ENCODE data around the gene RHOXF2B.
"Not testable (repeated sequence)": the region's sequence is repeated elsewhere in the genome, so short reads cannot be mapped to it uniquely, and the experiment has no call there.

RHOXF2B gene

DNA sequence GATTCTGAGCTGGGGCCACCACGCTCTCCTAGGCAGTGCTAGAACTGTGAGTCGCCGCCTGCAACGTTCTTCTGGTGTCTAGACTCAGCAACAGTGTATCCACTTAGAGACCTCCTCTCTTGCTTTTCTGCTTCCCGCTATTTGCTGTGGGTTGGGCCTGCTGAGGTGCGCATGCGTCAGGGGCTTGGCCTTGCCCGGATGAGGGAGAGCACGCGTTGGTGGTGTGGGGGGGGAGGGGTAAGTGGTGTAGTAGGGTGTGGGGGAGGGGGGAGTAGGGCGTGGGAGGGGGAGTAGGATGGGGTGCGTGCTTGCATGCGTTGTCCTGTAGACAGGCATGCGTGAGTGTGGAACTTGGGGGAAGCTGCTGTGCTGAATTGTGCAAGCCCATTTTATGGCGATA lies at the start of gene RHOXF2B:
TSS of gene RHOXF2B (minus strand) at position 101 of the 400 bp plus-strand sequence. CDS start 138 bp downstream, outside the sequence.
- not testable (repeated sequence) for H3K36me3 ChIP-seq (ENCODE audit: control insufficient read depth in 2 of 2, insufficient read depth in 2 of 2, low read length in 2 of 2); H3K4me3 ChIP-seq (ENCODE audit: low read length in 2 of 2); H3K9me3 ChIP-seq (ENCODE audit: control insufficient read depth in 2 of 2, low read length in 2 of 2); H3K27ac ChIP-seq (ENCODE audit: low read depth in 2 of 2, low read length in 2 of 2); H3K4me1 ChIP-seq (ENCODE audit: control insufficient read depth in 2 of 2, insufficient read depth in 2 of 2, low read length in 2 of 2); H3K9ac ChIP-seq (ENCODE audit: low read depth in 1 of 2, low read length in 2 of 2); H3K27me3 ChIP-seq (ENCODE audit: control insufficient read depth in 2 of 2, insufficient read depth in 2 of 2, low read length in 2 of 2)

DNA sequence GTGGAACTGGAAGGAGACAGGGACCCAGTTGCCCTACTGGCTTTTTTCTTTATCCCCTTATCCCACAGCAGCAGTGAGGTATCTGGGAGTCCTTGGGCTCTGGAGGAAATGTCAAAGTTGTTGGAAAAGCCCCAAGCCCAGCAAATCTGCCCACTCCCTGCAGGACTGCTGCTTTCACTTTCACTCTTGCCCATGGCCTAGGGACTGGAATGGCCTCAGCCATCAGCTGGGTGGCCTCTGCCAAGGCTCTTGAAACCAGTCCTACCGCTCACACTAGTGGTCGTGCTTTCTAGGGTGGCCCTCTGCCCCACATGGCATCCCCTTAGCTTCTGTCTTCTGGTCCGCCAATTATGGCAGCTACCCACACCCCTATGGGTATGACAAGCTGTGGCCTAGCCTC lies 48.0 kb upstream of the RHOXF2B start:
- Histone ChIP-seq H3K4me1 (ENCODE audit: control insufficient read depth in 2 of 2, insufficient read depth in 2 of 2, low read length in 2 of 2) (no peaks in the 10 kb centered on the region), H3K36me3 (ENCODE audit: control insufficient read depth in 2 of 2, insufficient read depth in 2 of 2, low read length in 2 of 2) (no peaks in the 10 kb centered on the region), H3K27me3 (ENCODE audit: control insufficient read depth in 2 of 2, insufficient read depth in 2 of 2, low read length in 2 of 2) (no peaks in the 10 kb centered on the region), H3K4me3 (ENCODE audit: low read length in 2 of 2) (no peak overlapping the region), H3K9ac (ENCODE audit: low read depth in 1 of 2, low read length in 2 of 2) (no peak overlapping the region), H3K27ac (ENCODE audit: low read depth in 2 of 2, low read length in 2 of 2) (no peak overlapping the region), H3K9me3 (ENCODE audit: control insufficient read depth in 2 of 2, low read length in 2 of 2) (no peaks in the 10 kb centered on the region)

GRCh38 chrX:120120223-120120622 lies 42.7 kb upstream of the RHOXF2B start:
- Histone ChIP-seq H3K36me3 (ENCODE audit: control insufficient read depth in 2 of 2, insufficient read depth in 2 of 2, low read length in 2 of 2) (no peaks in the 10 kb centered on the region), H3K27me3 (ENCODE audit: control insufficient read depth in 2 of 2, insufficient read depth in 2 of 2, low read length in 2 of 2) (no peaks in the 10 kb centered on the region), H3K9me3 (ENCODE audit: control insufficient read depth in 2 of 2, low read length in 2 of 2) (no peaks in the 10 kb centered on the region), H3K4me1 (ENCODE audit: control insufficient read depth in 2 of 2, insufficient read depth in 2 of 2, low read length in 2 of 2) (no peaks in the 10 kb centered on the region), H3K4me3 (ENCODE audit: low read length in 2 of 2) (no peak overlapping the region), H3K27ac (ENCODE audit: low read depth in 2 of 2, low read length in 2 of 2) (no peak overlapping the region), H3K9ac (ENCODE audit: low read depth in 1 of 2, low read length in 2 of 2) (no peak overlapping the region)

DNA sequence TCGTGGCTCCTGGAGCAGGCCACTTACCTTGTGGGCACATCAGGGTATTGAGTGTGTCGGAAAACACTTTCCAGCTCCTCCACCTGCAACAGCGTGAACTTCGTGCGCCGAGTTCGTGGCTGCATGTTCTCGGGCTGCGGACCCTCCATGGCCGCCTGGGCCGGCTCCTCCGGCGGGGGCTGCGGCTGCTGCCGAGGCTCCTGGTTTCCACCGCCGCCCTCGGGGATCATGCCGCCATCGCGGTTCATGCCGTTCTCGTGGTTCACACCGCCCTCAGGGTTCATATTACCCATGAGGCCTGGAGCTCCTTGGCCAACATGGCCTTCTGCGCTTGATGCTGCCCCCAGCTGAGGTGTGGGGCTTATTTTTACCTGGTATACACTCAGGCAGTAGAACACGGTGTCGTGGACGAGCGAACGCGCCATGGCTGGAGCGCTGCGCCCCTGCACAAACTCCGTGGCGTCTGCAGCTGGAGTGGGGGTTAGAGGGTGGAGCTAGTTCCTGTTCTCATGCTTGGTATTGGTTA lies 38.0 kb upstream of the RHOXF2B start, which contains the start of gene RHOXF1:
TSS of gene RHOXF1 (minus strand) at position 476 of the 526 bp plus-strand sequence. CDS start at position 425, 51 bp downstream.
- Histone ChIP-seq H3K9me3 (ENCODE audit: control insufficient read depth in 2 of 2, low read length in 2 of 2) (no peaks in the 10 kb centered on the region), H3K4me3 (ENCODE audit: low read length in 2 of 2) (no peak within 1 kb of the TSS), H3K27me3 (ENCODE audit: control insufficient read depth in 2 of 2, insufficient read depth in 2 of 2, low read length in 2 of 2) (no peaks in the 10 kb centered on the region)

GRCh38 chrX:120111611-120112010 lies 34.1 kb upstream of the RHOXF2B start:
- Histone ChIP-seq H3K27me3 (ENCODE audit: control insufficient read depth in 2 of 2, insufficient read depth in 2 of 2, low read length in 2 of 2) (no peaks in the 10 kb centered on the region), H3K36me3 (ENCODE audit: control insufficient read depth in 2 of 2, insufficient read depth in 2 of 2, low read length in 2 of 2) (no peaks in the 10 kb centered on the region)

More for the DNA sequence above, 38.0 kb upstream of the RHOXF2B start, which contains the start of gene RHOXF1:
- Histone ChIP-seq H3K36me3 (ENCODE audit: control insufficient read depth in 2 of 2, insufficient read depth in 2 of 2, low read length in 2 of 2) (no peaks in the 10 kb centered on the region), H3K27ac (ENCODE audit: low read depth in 2 of 2, low read length in 2 of 2) (no peak within 1 kb of the TSS), H3K9ac (ENCODE audit: low read depth in 1 of 2, low read length in 2 of 2) (no peak within 1 kb of the TSS), H3K4me1 (ENCODE audit: control insufficient read depth in 2 of 2, insufficient read depth in 2 of 2, low read length in 2 of 2) (no peaks in the 10 kb centered on the region)

DNA sequence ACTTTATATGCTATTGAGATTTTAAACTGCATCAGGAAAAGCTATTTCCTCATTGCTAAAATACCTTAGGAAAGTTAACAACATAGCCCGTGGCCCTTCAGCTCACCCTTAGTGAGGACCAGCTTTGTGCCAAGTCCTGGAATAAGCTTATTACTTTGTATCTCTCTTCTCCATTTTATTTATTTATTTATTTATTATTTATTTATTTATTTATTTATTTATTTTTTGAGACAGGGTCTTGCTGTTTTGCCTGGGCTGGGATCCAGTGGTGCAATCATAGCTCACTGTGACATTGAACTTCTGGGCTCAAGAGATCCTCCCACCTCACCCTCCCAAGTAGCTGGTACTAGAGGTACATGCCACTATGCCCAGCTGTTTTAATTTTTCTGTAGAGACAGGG lies 31.9 kb upstream of the RHOXF2B start:
- no peaks in the 10 kb centered on the region for H3K36me3 ChIP-seq (ENCODE audit: control insufficient read depth in 2 of 2, insufficient read depth in 2 of 2, low read length in 2 of 2)
- no peaks in the 10 kb centered on the region for H3K9me3 ChIP-seq (ENCODE audit: control insufficient read depth in 2 of 2, low read length in 2 of 2)
- H3K9ac ChIP-seq (ENCODE audit: low read depth in 1 of 2, low read length in 2 of 2), result no peak overlapping the region
- H3K4me1 ChIP-seq (ENCODE audit: control insufficient read depth in 2 of 2, insufficient read depth in 2 of 2, low read length in 2 of 2), result no peaks in the 10 kb centered on the region
- H3K27me3 ChIP-seq (ENCODE audit: control insufficient read depth in 2 of 2, insufficient read depth in 2 of 2, low read length in 2 of 2), result no peaks in the 10 kb centered on the region
- no peak overlapping the region for H3K4me3 ChIP-seq (ENCODE audit: low read length in 2 of 2)
- H3K27ac ChIP-seq (ENCODE audit: low read depth in 2 of 2, low read length in 2 of 2), result no peak overlapping the region

More at GRCh38 chrX:120111611-120112010, 34.1 kb upstream of the RHOXF2B start:
- Histone ChIP-seq H3K9ac (ENCODE audit: low read depth in 1 of 2, low read length in 2 of 2) (no peak overlapping the region), H3K27ac (ENCODE audit: low read depth in 2 of 2, low read length in 2 of 2) (no peak overlapping the region), H3K9me3 (ENCODE audit: control insufficient read depth in 2 of 2, low read length in 2 of 2) (no peaks in the 10 kb centered on the region), H3K4me1 (ENCODE audit: control insufficient read depth in 2 of 2, insufficient read depth in 2 of 2, low read length in 2 of 2) (no peaks in the 10 kb centered on the region), H3K4me3 (ENCODE audit: low read length in 2 of 2) (no peak overlapping the region)

GRCh38 chrX:120104707-120105106 lies 27.2 kb upstream of the RHOXF2B start:
- H3K9ac ChIP-seq (ENCODE audit: low read depth in 1 of 2, low read length in 2 of 2); H3K27ac ChIP-seq (ENCODE audit: low read depth in 2 of 2, low read length in 2 of 2); H3K4me3 ChIP-seq (ENCODE audit: low read length in 2 of 2); H3K27me3 ChIP-seq (ENCODE audit: control insufficient read depth in 2 of 2, insufficient read depth in 2 of 2, low read length in 2 of 2); H3K36me3 ChIP-seq (ENCODE audit: control insufficient read depth in 2 of 2, insufficient read depth in 2 of 2, low read length in 2 of 2); H3K4me1 ChIP-seq (ENCODE audit: control insufficient read depth in 2 of 2, insufficient read depth in 2 of 2, low read length in 2 of 2): not testable (repeated sequence)
- peaks cover 7 to 11% of the 10 kb centered on the region in 2 donors for H3K9me3 ChIP-seq (ENCODE audit: control insufficient read depth in 2 of 2, low read length in 2 of 2)

GRCh38 chrX:120101057-120101456 lies 23.6 kb upstream of the RHOXF2B start:
- not testable (repeated sequence) for H3K27me3 ChIP-seq (ENCODE audit: control insufficient read depth in 2 of 2, insufficient read depth in 2 of 2, low read length in 2 of 2); H3K4me1 ChIP-seq (ENCODE audit: control insufficient read depth in 2 of 2, insufficient read depth in 2 of 2, low read length in 2 of 2); H3K9ac ChIP-seq (ENCODE audit: low read depth in 1 of 2, low read length in 2 of 2); H3K27ac ChIP-seq (ENCODE audit: low read depth in 2 of 2, low read length in 2 of 2); H3K36me3 ChIP-seq (ENCODE audit: control insufficient read depth in 2 of 2, insufficient read depth in 2 of 2, low read length in 2 of 2); H3K4me3 ChIP-seq (ENCODE audit: low read length in 2 of 2)
- H3K9me3 ChIP-seq (ENCODE audit: control insufficient read depth in 2 of 2, low read length in 2 of 2), result peaks cover 7 to 11% of the 10 kb centered on the region in 2 donors

- no peaks in the 10 kb centered on the region for H3K36me3 ChIP-seq (ENCODE audit: control insufficient read depth in 2 of 2, insufficient read depth in 2 of 2, low read length in 2 of 2)
Observed at GRCh38 chrX:120090208-120090607, 12.7 kb upstream of the RHOXF2B start.

DNA sequence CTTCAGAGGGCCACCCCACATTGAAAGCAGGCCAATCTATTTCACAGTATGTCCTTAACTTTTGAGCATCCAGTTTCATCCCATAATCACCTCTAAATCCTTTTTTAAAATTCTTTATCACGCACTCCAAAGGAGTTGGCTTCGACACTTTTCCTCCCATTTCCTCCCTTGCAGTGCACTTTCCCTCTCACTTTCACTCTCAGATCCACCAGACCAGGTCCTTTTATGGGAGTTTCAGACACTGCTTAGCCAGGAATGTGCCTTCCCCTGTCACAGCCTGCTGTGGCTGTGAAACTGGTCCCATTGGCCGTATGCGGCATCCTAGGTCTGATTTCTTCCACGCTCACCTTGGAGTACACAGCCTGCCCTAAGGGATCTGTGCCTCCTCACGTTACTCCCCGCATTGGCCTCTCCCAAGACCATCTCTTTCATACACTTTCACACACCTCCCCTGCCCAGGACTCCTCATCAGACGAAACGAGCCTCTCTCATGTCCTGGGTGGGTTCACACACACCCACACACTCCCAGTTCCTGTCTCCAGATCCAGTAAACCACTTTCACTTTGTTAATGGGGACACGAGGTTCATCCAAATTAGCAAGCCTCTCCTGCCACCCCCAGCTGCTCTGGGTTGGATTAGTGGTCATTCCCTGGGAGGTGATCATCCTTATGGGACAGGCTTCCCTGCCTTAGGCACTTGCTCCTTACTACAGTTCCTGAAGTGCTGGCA lies 10.0 kb upstream of the RHOXF2B start:
- Histone ChIP-seq H3K36me3 (ENCODE audit: control insufficient read depth in 2 of 2, insufficient read depth in 2 of 2, low read length in 2 of 2) (no peaks in the 10 kb centered on the region), H3K27me3 (ENCODE audit: control insufficient read depth in 2 of 2, insufficient read depth in 2 of 2, low read length in 2 of 2) (no peaks in the 10 kb centered on the region), H3K27ac (ENCODE audit: low read depth in 2 of 2, low read length in 2 of 2) (no peak overlapping the region), H3K9ac (ENCODE audit: low read depth in 1 of 2, low read length in 2 of 2) (no peak overlapping the region), H3K4me1 (ENCODE audit: control insufficient read depth in 2 of 2, insufficient read depth in 2 of 2, low read length in 2 of 2) (no peaks in the 10 kb centered on the region), H3K9me3 (ENCODE audit: control insufficient read depth in 2 of 2, low read length in 2 of 2) (no peaks in the 10 kb centered on the region), H3K4me3 (ENCODE audit: low read length in 2 of 2) (no peak overlapping the region)

More at GRCh38 chrX:120090208-120090607, 12.7 kb upstream of the RHOXF2B start:
- H3K9ac ChIP-seq (ENCODE audit: low read depth in 1 of 2, low read length in 2 of 2), result no peak overlapping the region
- no peaks in the 10 kb centered on the region for H3K9me3 ChIP-seq (ENCODE audit: control insufficient read depth in 2 of 2, low read length in 2 of 2)
- H3K27ac ChIP-seq (ENCODE audit: low read depth in 2 of 2, low read length in 2 of 2), result no peak overlapping the region
- no peaks in the 10 kb centered on the region for H3K27me3 ChIP-seq (ENCODE audit: control insufficient read depth in 2 of 2, insufficient read depth in 2 of 2, low read length in 2 of 2)
- no peak overlapping the region for H3K4me3 ChIP-seq (ENCODE audit: low read length in 2 of 2)
- no peaks in the 10 kb centered on the region for H3K4me1 ChIP-seq (ENCODE audit: control insufficient read depth in 2 of 2, insufficient read depth in 2 of 2, low read length in 2 of 2)
